PFSK-1 (cell line): ENCODE data around the gene KSR1.

Experiments
- FOXP2 ChIP-seq: optimal IDR thresholded peaks from 2 replicates; pipeline ENCODE3; 2011; ENCODE audit warnings: borderline replicate concordance, control low read depth, inconsistent platforms; ENCODE audit not compliant: insufficient read depth; ENCODE audit errors: extremely low read length, extremely low read depth
- POLR2AphosphoS5 ChIP-seq: IDR thresholded peaks from 2 replicates; pipeline ENCODE4 v1.6.1; 2012; ENCODE audit warnings: low read depth, mild to moderate bottlenecking, control low read depth, low read length, moderate library complexity
- SIN3A ChIP-seq: IDR thresholded peaks from 2 replicates; pipeline ENCODE4 v1.6.1; 2012; ENCODE audit warnings: mild to moderate bottlenecking, low read length, moderate library complexity, borderline replicate concordance; ENCODE audit not compliant: insufficient read depth
- TAF1 ChIP-seq: IDR thresholded peaks from 2 replicates; pipeline ENCODE4 v1.6.1; 2012; ENCODE audit warnings: low read length, control low read depth, borderline replicate concordance; ENCODE audit not compliant: insufficient read depth
- TF ChIP-seq, protein P1 (sequence below), 2 experiments: IDR thresholded peaks; 2 replicates each; pipeline versions ENCODE4 v1.6.1 to v1.8.0; 2011 to 2012; ENCODE audit warnings: low read depth in 2 of 2, low read length in 2 of 2, control low read depth in 1 of 2, inconsistent platforms in 1 of 2, mild to moderate bottlenecking in 1 of 2, moderate library complexity in 1 of 2; ENCODE audit not compliant: insufficient read depth in 1 of 2

KSR1 gene

DNA sequence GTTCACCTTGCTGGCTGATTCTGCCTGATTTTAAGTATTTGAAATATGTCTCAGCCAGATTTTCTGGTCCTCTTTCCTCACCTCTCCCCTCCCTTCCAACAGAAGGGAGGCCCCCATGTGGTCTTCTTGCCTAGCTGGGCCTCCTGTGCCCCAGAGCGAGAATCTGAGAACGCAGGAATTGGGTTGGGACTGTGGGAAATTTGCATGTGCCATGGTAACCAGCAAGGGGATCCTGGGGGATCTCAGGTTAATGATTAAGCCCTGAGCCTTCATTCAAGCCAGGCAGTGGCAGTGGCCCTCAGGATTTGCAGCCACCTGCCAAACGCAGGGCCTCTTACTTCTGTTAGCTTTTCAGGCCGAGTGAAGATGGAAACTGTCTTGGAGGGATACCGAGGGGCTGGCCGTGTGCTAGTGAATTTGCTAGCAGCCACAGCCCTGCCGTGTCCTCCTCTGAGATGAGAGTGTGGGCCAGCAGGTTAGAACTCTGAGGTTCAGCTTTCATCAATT, 40.2 kb downstream of the KSR1 start:
- TF ChIP-seq, protein P1, sequence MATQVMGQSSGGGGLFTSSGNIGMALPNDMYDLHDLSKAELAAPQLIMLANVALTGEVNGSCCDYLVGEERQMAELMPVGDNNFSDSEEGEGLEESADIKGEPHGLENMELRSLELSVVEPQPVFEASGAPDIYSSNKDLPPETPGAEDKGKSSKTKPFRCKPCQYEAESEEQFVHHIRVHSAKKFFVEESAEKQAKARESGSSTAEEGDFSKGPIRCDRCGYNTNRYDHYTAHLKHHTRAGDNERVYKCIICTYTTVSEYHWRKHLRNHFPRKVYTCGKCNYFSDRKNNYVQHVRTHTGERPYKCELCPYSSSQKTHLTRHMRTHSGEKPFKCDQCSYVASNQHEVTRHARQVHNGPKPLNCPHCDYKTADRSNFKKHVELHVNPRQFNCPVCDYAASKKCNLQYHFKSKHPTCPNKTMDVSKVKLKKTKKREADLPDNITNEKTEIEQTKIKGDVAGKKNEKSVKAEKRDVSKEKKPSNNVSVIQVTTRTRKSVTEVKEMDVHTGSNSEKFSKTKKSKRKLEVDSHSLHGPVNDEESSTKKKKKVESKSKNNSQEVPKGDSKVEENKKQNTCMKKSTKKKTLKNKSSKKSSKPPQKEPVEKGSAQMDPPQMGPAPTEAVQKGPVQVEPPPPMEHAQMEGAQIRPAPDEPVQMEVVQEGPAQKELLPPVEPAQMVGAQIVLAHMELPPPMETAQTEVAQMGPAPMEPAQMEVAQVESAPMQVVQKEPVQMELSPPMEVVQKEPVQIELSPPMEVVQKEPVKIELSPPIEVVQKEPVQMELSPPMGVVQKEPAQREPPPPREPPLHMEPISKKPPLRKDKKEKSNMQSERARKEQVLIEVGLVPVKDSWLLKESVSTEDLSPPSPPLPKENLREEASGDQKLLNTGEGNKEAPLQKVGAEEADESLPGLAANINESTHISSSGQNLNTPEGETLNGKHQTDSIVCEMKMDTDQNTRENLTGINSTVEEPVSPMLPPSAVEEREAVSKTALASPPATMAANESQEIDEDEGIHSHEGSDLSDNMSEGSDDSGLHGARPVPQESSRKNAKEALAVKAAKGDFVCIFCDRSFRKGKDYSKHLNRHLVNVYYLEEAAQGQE (IDR thresholded peaks at IDR 0.05; ENCODE audit: insufficient read depth in 1 of 2, low read depth in 2 of 2, low read length in 2 of 2): no peak
- TF ChIP-seq SIN3A (no peak), POLR2AphosphoS5 (no peak), FOXP2 (no peak), TAF1 (no peak)

DNA sequence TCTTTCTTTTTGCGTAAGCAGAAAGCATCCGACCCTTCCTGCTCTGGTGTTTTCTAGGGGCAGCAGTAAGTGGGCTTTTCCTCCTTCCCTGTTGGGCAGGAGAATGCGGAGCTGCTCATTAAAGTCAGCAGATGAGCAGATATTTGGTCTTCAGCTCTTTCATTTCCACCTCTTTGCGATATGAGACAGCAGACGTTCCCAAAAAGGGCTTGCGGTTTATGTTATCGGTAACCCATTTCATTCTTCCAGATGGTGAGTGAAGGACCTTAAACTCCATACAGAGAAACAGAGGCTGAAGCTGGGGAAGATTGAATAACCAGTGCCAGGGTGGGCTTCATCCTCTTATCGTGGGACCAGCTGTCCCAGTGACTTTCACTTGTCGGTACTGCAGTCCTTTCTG, 40.7 kb downstream of the KSR1 start:
- TF ChIP-seq POLR2AphosphoS5 (no peak), SIN3A (no peak), TAF1 (no peak), FOXP2 (no peak)
- TF ChIP-seq, protein P1 (IDR thresholded peaks at IDR 0.05; ENCODE audit: insufficient read depth in 1 of 2, low read depth in 2 of 2, low read length in 2 of 2): no peak

DNA sequence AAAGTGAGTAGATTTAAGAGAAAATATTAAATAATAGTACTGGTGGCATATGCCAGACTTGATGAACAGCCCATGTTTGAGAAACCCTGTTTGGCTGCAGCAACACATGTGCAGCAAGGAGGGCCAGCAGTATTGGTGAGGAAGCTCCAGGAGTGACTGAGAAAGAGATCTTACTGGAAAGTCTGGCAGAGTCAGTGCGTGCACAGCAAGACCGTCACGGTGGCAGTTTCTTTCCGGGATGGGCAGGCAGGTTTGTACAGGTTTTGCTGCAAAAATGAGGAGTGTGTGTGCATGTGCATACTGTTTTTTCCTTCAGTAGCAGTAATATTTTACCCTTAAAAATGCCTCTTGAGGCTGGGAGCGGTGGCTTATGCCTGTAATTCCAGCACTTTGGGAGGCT, 41.4 kb downstream of the KSR1 start:
- TF ChIP-seq POLR2AphosphoS5: no peak
- TF ChIP-seq, protein P1 (IDR thresholded peaks at IDR 0.05; ENCODE audit: insufficient read depth in 1 of 2, low read depth in 2 of 2, low read length in 2 of 2): no peak
- no peak for TF ChIP-seq TAF1
- TF ChIP-seq FOXP2: no peak
- TF ChIP-seq SIN3A: no peak

DNA sequence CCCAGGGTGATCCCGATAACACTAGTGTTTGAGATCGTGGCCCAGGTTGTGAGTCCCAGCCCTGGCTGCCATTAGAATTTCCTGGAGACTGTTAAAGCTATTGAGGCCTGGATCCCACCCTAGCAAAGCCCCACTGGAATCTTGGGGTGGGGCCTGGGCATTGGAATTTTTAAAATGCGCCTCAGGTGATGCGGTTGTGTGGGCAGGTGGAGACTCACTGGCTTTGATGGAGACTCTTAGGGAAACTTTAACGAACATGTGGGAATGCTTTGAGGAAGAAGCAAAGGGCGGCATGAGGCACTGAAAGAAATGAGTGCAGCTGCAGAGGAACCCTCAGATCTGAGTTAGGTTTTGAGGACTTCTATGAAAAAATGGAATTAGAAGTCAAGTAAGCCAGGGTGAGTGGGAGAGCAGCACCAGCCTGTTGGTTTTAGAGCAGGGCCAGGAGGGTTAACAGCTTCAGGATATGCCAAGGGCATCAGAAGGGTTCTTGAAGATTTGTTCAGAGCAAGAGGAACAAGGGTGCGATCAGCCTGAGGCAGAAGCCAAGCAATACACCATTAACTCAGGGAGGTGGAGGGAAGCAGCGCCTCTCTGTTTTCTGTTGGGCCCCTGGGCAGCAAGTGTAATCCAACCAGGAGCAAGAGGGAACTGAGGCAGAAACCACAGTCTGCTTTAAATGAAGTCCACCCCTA, 42.5 kb downstream of the KSR1 start:
- TF ChIP-seq, protein P1 (IDR thresholded peaks at IDR 0.05; ENCODE audit: insufficient read depth in 1 of 2, low read depth in 2 of 2, low read length in 2 of 2): no peak
- TF ChIP-seq POLR2AphosphoS5: no peak
- no peak for TF ChIP-seq FOXP2
- no peak for TF ChIP-seq TAF1
- no peak for TF ChIP-seq SIN3A
